Measurements from ENCODE around the gene LMO7. TPM values are rescaled to one million over a fixed set of nuclear protein-coding genes. Genes with fewer than 3 reads are reported as not detected.

The LMO7 gene
- total and polyA plus RNA-seq, 8 donors, result 17.1 to 214 (median 72.4) TPM

GRCh38 chr13:75870397-75870903 is 234.3 kb downstream of the LMO7 start:
- WGBS, 5 donors, result 30 to 42% (median 36%) methylated on average over 14 of the region's 14 CpGs
- peaks cover 0 to 6% (median 0%) of the 10 kb centered on the region in 4 donors for H3K4me1 ChIP-seq
- TF ChIP-seq, protein P1, sequence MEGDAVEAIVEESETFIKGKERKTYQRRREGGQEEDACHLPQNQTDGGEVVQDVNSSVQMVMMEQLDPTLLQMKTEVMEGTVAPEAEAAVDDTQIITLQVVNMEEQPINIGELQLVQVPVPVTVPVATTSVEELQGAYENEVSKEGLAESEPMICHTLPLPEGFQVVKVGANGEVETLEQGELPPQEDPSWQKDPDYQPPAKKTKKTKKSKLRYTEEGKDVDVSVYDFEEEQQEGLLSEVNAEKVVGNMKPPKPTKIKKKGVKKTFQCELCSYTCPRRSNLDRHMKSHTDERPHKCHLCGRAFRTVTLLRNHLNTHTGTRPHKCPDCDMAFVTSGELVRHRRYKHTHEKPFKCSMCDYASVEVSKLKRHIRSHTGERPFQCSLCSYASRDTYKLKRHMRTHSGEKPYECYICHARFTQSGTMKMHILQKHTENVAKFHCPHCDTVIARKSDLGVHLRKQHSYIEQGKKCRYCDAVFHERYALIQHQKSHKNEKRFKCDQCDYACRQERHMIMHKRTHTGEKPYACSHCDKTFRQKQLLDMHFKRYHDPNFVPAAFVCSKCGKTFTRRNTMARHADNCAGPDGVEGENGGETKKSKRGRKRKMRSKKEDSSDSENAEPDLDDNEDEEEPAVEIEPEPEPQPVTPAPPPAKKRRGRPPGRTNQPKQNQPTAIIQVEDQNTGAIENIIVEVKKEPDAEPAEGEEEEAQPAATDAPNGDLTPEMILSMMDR (IDR thresholded peaks at IDR 0.05), result peak in 4 of 7 experiments; percentile 47 to 64 (median 60)
- TF ChIP-seq POLR2AphosphoS5 (IDR thresholded peaks at IDR 0.05), result no peak
- TF ChIP-seq EP300 (IDR thresholded peaks at IDR 0.05), result no peak
- TF ChIP-seq POLR2A (IDR thresholded peaks at IDR 0.05), result no peak
- peak overlapping the region; percentile 25 to 34 (median 34) for H3K4me3 ChIP-seq
- DNase-seq, result peak in 1 of 2 donors; percentile 55
- H3K27me3 ChIP-seq, result no peaks in the 10 kb centered on the region
- peak overlapping the region in 2 of 5 donors; percentile 47 to 49 for H3K27ac ChIP-seq
- no peaks in the 10 kb centered on the region for H3K9me3 ChIP-seq
- intact Hi-C loops (cut with DNase I; ENCODE audit: low total_unique reads), result loop anchor here (5.0 to 10.0 kb wide), 2 partner anchors 604 to 1032 kb away; no protein-coding TSS in a partner anchor
- no peaks in the 10 kb centered on the region for H3K36me3 ChIP-seq

- Histone ChIP-seq H3K27me3 (no peaks in the 10 kb centered on the region), H3K9me3 (no peaks in the 10 kb centered on the region), H3K4me1 (peaks cover 0 to 6% (median 2%) of the 10 kb centered on the region in 4 donors), H3K36me3 (no peaks in the 10 kb centered on the region), H3K4me3 (peak overlapping the region in 3 of 4 donors; percentile 25 to 34 (median 34)), H3K27ac (peak overlapping the region in 2 of 5 donors; percentile 47 to 49)
- intact Hi-C loops (cut with DNase I; ENCODE audit: low total_unique reads), result loop anchor here (5.0 to 10.0 kb wide), 2 partner anchors 604 to 1031 kb away; no protein-coding TSS in a partner anchor
- TF ChIP-seq, protein P1 (IDR thresholded peaks at IDR 0.05), result no peak
- TF ChIP-seq POLR2AphosphoS5 (IDR thresholded peaks at IDR 0.05), result no peak
- DNase-seq, result no peak
- WGBS, 5 donors, result 62 to 77% (median 68%) methylated on average over 6 of the region's 6 CpGs
Observed at GRCh38 chr13:75871059-75871458, 234.9 kb downstream of the LMO7 start.

- 58 to 74% (median 68%) methylated on average over 3 of the region's 3 CpGs for WGBS, 5 donors
Observed at GRCh38 chr13:75872980-75873379, 236.8 kb downstream of the LMO7 start.

DNA sequence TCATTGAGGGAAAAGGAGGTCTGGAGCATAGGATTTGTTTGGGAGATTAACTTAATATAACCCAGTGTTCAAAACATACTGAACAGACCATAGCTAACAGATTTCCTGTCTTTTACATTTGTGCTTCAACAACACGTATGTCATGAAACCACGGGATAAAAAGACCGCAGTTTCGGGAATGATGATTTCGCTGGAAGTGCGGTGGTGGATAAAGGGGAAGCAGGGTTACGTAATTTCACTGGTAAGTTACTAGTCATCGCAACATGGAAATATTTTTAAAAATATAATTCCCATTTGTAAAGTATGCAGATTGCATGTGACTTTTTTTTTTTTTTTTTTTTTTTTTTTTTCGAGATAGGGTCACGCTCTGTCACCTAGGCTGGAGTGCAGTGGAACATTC is 237.4 kb downstream of the LMO7 start:
- WGBS, 5 donors, result 85 to 94% (median 92%) methylated on average over 10 of the region's 10 CpGs
- TF ChIP-seq POLR2AphosphoS5 (IDR thresholded peaks at IDR 0.05), result no peak
- TF ChIP-seq POLR2A (IDR thresholded peaks at IDR 0.05), result no peak
- TF ChIP-seq, protein P1 (IDR thresholded peaks at IDR 0.05), result no peak
- TF ChIP-seq EP300 (IDR thresholded peaks at IDR 0.05), result no peak
- no peaks in the 10 kb centered on the region for H3K36me3 ChIP-seq
- H3K4me3 ChIP-seq, result no peak overlapping the region
- H3K9me3 ChIP-seq, result no peaks in the 10 kb centered on the region
- intact Hi-C loops (cut with DNase I; ENCODE audit: low total_unique reads), result loop anchor here (5.0 to 10.0 kb wide), 2 partner anchors 601 to 1029 kb away; no protein-coding TSS in a partner anchor
- peaks cover 0 to 15% (median 8%) of the 10 kb centered on the region in 4 donors for H3K4me1 ChIP-seq
- no peak overlapping the region for H3K27ac ChIP-seq
- no peaks in the 10 kb centered on the region for H3K27me3 ChIP-seq
- no peak for DNase-seq

More at GRCh38 chr13:75872980-75873379, 236.8 kb downstream of the LMO7 start:
- Histone ChIP-seq H3K4me3 (no peak overlapping the region), H3K27me3 (no peaks in the 10 kb centered on the region), H3K36me3 (no peaks in the 10 kb centered on the region), H3K27ac (no peak overlapping the region), H3K4me1 (peaks cover 0 to 15% (median 8%) of the 10 kb centered on the region in 4 donors), H3K9me3 (no peaks in the 10 kb centered on the region)
- no peak for DNase-seq
- intact Hi-C loops (cut with DNase I; ENCODE audit: low total_unique reads), result loop anchor here (5.0 to 10.0 kb wide), 2 partner anchors 602 to 1029 kb away; no protein-coding TSS in a partner anchor
- TF ChIP-seq POLR2A (IDR thresholded peaks at IDR 0.05) (no peak), POLR2AphosphoS5 (IDR thresholded peaks at IDR 0.05) (no peak)

DNA sequence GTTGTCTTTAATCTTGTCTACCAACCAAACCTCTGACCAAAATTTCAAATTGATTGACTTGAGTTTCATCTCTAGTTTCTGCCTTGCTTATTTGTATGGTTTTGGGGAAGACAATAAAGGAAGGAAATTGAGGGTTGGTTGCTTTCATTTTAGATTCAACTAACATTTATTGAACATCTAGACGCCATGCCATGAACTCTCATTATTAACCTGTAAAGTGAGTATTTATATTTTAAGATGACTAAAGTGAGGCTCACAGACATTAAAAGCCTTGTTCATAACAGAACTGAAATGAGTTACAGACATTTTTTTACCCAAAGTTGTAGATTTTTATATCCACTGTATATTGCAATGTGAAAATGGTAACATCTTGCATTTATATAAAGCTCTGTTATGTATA is 239.3 kb downstream of the LMO7 start:
- Histone ChIP-seq H3K9me3 (no peaks in the 10 kb centered on the region), H3K27me3 (no peaks in the 10 kb centered on the region), H3K4me3 (no peak overlapping the region), H3K36me3 (no peaks in the 10 kb centered on the region), H3K4me1 (peaks cover 0 to 15% (median 6%) of the 10 kb centered on the region in 4 donors), H3K27ac (no peak overlapping the region)
- 64 to 84% (median 80%) methylated on average over 1 of the region's 1 CpG for WGBS, 5 donors
- intact Hi-C loops (cut with DNase I; ENCODE audit: low total_unique reads), result loop anchor here (10.0 kb wide), 1 partner anchor 599 kb away; no protein-coding TSS in a partner anchor
- no peak for DNase-seq
- TF ChIP-seq POLR2A (IDR thresholded peaks at IDR 0.05) (no peak), EP300 (IDR thresholded peaks at IDR 0.05) (no peak), POLR2AphosphoS5 (IDR thresholded peaks at IDR 0.05) (no peak)
- TF ChIP-seq, protein P1 (IDR thresholded peaks at IDR 0.05), result no peak

Measured in stomach (tissue), 9 donors.